ENCODE results near the gene USP2. TPM values are rescaled to one million over a fixed set of nuclear protein-coding genes. Genes with fewer than 3 reads are reported as not detected.
"Not testable (repeated sequence)": the region's sequence is repeated elsewhere in the genome, so short reads cannot be mapped to it uniquely, and the experiment has no call there.

USP2 gene
- total RNA-seq, 1 donor from 2014 or later, result 3.4 TPM

DNA sequence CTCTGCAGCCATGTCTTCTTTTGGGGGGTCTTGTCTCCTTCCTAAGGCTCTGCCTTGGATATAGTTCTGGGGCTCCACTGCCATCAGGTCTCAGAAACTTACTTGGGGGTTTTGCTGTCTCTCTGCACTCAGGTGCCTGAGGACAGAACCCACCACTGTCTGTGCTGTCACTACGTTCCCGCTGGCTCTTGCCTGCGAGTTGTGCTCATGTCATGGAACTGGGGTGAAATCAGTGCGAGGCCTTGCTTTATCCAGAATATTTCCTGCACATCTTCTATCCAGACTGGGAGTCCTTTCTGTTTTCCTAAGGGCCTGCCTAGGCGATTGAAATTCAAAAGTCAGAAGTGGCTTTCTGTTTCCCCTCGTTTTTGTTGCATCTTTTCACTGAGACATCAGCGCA lies 6.6 kb upstream of the USP2 start:
- TF ChIP-seq CTCF (conservative IDR thresholded peaks at IDR 0.05), result no peak
- no peak for DNase-seq (ENCODE audit: low read depth, low spot score)
- no peaks in the 10 kb centered on the region for H3K4me1 Mint-ChIP-seq
- no peak overlapping the region for H3K4me3 Mint-ChIP-seq
- H3K36me3 Mint-ChIP-seq (ENCODE audit: low read depth), result no peaks in the 10 kb centered on the region
- no peak overlapping the region for H3K27ac Mint-ChIP-seq (ENCODE audit: unreplicated experiment)
- H3K27me3 Mint-ChIP-seq (ENCODE audit: low read depth), result peaks cover 3% of the 10 kb centered on the region
- no peaks in the 10 kb centered on the region for H3K9me3 Mint-ChIP-seq

GRCh38 chr11:119384332-119384731 lies 2.8 kb upstream of the USP2 start:
- Mint-ChIP-seq H3K27me3 (ENCODE audit: low read depth) (peaks cover 12% of the 10 kb centered on the region), H3K27ac (ENCODE audit: unreplicated experiment) (no peak overlapping the region), H3K4me1 (no peaks in the 10 kb centered on the region), H3K9me3 (no peaks in the 10 kb centered on the region), H3K4me3 (no peak overlapping the region), H3K36me3 (ENCODE audit: low read depth) (no peaks in the 10 kb centered on the region)
- no peak for TF ChIP-seq CTCF (conservative IDR thresholded peaks at IDR 0.05)
- no peak for DNase-seq (ENCODE audit: low read depth, low spot score)

GRCh38 chr11:119382513-119382912 lies 1.0 kb upstream of the USP2 start:
- not testable (repeated sequence) for H3K4me3 Mint-ChIP-seq; H3K9me3 Mint-ChIP-seq; H3K4me1 Mint-ChIP-seq; H3K36me3 Mint-ChIP-seq (ENCODE audit: low read depth); H3K27ac Mint-ChIP-seq (ENCODE audit: unreplicated experiment); DNase-seq (ENCODE audit: low read depth, low spot score)
- H3K27me3 Mint-ChIP-seq (ENCODE audit: low read depth), result peaks cover 14% of the 10 kb centered on the region

GRCh38 chr11:119382101-119382500 lies 611 bp upstream of the USP2 start:
- Mint-ChIP-seq H3K27ac (ENCODE audit: unreplicated experiment) (no peak overlapping the region), H3K36me3 (ENCODE audit: low read depth) (no peaks in the 10 kb centered on the region), H3K4me1 (peaks cover 4% of the 10 kb centered on the region), H3K4me3 (no peak overlapping the region), H3K27me3 (ENCODE audit: low read depth) (peaks cover 14% of the 10 kb centered on the region), H3K9me3 (no peaks in the 10 kb centered on the region)
- no peak for TF ChIP-seq CTCF (conservative IDR thresholded peaks at IDR 0.05)
- DNase-seq (ENCODE audit: low read depth, low spot score), result no peak

DNA sequence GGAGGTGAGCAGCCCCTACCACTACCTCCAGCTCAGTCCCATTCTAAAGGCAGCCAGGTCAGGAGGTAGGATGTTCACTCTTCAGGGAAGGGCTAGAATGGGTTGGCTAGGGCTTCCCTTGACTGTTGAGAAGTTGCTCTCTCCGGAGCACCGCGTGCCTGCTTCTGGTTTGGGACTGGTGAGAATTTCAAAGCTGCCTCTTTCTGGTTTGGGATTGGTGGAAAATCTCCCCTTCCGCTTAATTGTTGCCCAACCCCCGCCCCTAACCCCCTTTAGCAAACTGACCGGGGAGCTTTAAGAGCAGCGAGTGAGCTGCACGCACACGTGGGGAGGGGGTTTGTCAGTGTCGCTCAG lies 686 bp downstream of the USP2 start:
- DNase-seq (ENCODE audit: low read depth, low spot score), result no peak
- TF ChIP-seq CTCF (conservative IDR thresholded peaks at IDR 0.05), result no peak
- H3K9me3 Mint-ChIP-seq, result no peaks in the 10 kb centered on the region
- H3K27ac Mint-ChIP-seq (ENCODE audit: unreplicated experiment), result no peak overlapping the region
- H3K4me1 Mint-ChIP-seq, result peaks cover 14% of the 10 kb centered on the region
- H3K27me3 Mint-ChIP-seq (ENCODE audit: low read depth), result peaks cover 14% of the 10 kb centered on the region
- H3K4me3 Mint-ChIP-seq, result no peak overlapping the region
- no peaks in the 10 kb centered on the region for H3K36me3 Mint-ChIP-seq (ENCODE audit: low read depth)

- Mint-ChIP-seq H3K36me3 (ENCODE audit: low read depth) (no peaks in the 10 kb centered on the region), H3K4me1 (peaks cover 19% of the 10 kb centered on the region), H3K27me3 (ENCODE audit: low read depth) (peaks cover 14% of the 10 kb centered on the region), H3K9me3 (no peaks in the 10 kb centered on the region), H3K27ac (ENCODE audit: unreplicated experiment) (no peak overlapping the region), H3K4me3 (no peak overlapping the region)
- DNase-seq (ENCODE audit: low read depth, low spot score), result no peak
- no peak for TF ChIP-seq CTCF (conservative IDR thresholded peaks at IDR 0.05)
Measured at GRCh38 chr11:119380160-119380826, 1.2 kb downstream of the USP2 start.

All from neural crest cell (in vitro differentiated cells).